Activated T-cell treated with anti-CD3 and anti-CD28 coated beads for 1 hour (primary cell): Measurements from ENCODE around the gene MAP2K7.
"Not testable (repeated sequence)": the region's sequence is repeated elsewhere in the genome, so short reads cannot be mapped to it uniquely, and the experiment has no call there.

Source experiments
- DNase-seq: peaks from one replicate; pipeline ENCODE4 v3.0.0-alpha.2; 2020; ENCODE audit warnings: low read depth

The MAP2K7 gene

GRCh38 chr19:7931221-7932061, 27.8 kb downstream of the MAP2K7 start:
- DNase-seq: no peak

DNA sequence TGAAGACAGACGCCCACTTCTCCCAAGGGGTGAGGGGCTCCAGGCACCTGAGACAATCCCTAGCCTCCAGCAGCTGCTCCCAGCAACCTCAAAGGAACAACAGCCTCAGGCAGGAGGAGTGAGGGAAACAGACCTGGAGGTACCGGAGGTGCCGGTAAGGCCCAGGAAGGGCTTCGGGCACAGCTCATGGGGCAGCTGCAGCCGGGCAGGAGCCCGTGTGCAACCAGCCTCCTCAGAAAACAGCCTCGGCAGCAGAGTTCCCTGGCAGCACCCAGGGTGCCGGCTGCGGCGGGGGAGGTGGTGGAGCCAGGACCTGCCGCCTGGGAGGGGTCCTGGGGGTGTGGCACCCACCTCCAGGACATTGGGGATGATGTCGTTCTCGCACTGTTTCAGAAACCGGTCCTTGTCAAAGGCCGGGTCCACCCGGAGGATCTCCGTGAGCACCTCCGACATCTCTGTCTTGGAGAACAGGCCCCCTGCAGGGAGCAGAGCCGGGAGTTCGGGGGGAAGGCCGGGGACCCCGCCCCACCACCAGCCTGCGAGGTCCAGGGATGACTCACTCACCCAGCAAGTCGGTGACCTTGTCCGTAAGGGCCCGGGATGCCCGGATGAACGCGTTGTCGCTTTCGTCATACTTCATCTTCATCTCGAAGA, 28.7 kb downstream of the MAP2K7 start:
- no peak for DNase-seq

GRCh38 chr19:7932930-7933300, 29.2 kb downstream of the MAP2K7 start:
- no peak for DNase-seq

- DNase-seq: no peak
Measured at GRCh38 chr19:7933411-7933810, 29.7 kb downstream of the MAP2K7 start.

DNA sequence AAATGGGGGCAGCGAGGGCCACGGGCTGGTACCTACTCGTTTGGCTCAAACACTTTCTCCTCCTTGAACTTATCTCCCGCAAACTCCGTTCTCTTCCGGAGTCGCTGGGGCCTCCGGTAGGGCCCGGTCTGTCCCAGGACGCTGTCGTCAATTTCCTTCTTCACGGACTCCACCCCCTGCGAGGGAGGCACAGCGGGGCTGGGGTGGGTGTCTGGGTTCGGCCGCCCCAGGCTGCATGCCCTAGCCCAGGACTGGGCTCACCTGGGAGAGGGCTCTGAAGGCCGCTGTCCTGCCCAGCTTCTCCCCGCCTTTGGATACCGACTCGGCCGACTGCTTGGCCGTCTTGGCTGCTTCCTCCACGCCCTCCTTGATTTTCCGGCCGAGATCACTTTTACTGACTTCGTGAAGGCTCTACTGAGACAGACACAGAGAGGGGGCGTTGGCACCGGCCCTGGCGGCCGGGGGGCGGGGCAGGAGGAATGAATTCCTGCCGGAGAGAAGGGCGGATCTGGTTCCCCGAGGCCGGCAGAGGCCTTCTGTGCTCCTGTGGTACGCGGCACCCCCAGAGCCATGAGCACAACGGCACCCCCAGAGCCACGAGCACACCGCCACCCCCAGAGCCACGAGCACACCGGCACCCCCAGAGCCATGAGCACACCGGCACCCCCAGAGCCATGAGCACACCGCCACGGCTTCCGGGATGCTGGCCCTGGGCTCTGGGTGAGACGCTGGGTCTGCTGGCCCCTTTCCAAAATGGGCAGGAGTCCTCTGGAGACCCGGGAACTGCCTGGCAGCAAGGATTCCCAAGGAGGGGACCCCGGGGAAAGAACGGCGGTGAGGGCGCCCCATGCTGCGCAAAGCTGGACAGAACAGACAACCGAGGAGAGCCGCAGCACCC, 30.4 kb downstream of the MAP2K7 start:
- DNase-seq: no peak

GRCh38 chr19:7934766-7935165, 31.1 kb downstream of the MAP2K7 start:
- DNase-seq: no peak

- DNase-seq: no peak
Measured at GRCh38 chr19:7940841-7941240, 37.2 kb downstream of the MAP2K7 start.

DNA sequence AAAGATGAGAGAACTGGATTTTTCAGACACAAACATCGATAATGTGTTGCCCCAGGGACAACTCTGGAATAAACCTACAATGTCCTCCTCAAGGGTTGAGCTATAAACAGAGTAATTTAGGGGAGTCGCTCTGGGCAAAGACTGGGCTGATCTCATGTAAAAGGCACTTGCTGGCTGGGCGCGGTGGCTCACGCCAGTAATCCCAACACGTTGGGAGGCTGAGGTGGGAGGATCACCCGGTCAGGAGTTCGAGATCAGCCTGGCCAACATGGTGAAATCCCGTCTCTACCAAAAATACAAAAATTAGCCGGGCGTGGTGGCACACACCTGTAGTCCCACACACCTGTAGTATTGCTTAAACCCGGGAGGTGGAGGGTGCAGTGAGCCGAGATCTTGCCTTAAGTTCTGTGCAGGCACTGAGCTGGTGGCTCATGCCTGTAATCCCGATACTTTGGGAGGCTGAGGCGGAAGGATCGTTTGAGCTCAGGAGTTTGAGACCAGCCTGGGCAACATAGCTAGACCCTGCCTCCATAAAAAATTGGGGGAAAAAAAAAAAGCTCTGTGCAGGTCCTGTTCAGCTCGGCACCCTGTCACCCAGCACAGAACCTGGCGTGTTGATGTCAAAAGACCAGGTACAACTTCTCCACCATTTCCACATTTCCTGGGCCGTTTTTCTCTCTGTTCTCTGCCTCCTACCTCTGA, 38.4 kb downstream of the MAP2K7 start:
- no peak for DNase-seq

GRCh38 chr19:7942981-7943443, 39.3 kb downstream of the MAP2K7 start:
- DNase-seq: no peak

DNA sequence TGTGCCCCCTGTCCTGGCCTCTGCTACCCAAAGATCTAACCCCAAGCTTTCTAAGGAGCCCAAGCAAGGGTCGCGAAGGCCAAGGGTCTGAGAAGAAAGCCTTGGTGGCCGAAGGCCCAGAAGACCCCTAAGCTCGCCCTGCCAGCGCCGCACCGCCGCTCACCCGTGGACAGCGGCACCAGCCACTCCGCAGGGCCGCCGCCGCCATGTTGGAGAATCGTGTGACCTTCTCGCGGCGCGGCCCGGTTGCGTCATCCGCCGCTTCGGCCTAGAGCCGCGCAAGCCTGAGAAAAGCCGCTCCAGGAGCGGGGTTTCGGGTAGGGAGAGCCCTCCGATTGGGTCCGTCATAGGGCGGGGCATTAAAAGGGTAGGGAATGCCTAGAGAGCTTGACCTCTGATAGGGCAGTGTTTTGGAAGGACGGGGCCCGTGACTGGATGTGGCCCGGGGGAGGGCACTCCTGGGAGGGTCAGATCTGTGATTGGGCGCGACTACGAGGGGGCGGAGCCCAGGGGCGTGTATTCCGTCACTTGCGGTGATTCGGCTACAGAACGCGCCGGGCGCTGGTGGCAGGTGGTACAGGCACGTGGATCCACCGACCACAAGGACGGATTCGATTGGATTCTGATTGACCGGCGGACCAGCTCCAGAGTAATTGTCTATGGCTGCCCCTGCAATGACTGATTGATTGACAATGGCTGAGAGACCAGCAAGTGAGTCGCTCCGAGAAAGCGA, 39.9 kb downstream of the MAP2K7 start, which contains the start of gene TIMM44:
TSS of gene TIMM44 (minus strand) at position 223 of the 733 bp plus-strand sequence. CDS start at position 208, 15 bp downstream.
- peak; percentile 96 for DNase-seq

- peak; percentile 85 for DNase-seq
Measured at GRCh38 chr19:7944177-7944761, 40.6 kb downstream of the MAP2K7 start.

GRCh38 chr19:7947939-7948338, 44.3 kb downstream of the MAP2K7 start:
- no peak for DNase-seq

DNA sequence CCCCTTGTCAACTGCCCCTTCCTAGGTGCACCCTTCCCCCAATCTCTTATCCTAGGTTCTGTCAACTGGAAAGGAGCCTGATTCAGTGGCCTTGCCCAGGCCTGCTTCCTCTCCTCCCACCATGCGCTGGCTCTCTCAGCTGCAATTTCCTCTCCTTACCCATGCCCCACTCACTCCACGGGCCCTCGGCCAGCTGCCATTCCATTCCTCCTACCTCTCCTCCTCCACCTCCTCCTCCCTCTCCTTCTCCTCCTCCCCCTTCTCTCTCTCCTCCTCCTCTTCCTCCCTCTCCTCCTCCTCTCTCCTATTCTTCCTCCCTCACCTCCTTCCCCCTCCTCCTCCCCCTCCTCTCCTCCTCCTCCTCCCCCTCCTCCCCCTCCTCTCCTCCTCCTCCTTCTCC, 49.4 kb downstream of the MAP2K7 start:
- no peak for DNase-seq

DNA sequence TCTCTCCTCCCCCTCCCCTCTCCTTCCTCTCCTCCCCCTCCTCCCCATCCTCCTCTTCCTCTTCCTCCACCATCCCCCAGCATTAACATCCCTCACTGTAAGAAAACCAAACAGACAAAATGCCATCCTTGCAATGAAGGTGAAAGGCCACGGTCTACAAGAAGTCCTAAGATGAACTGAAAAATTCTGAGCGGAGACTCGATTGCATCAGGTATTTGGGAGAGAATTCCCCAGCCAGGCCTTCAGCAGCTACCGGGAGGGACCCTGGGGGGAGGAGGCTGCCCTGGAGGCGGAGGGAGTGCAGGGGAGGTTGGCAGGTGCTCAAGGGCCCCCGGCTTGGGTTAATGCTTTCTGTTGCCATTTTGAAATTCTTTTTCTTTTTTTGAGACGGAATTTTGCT, 49.9 kb downstream of the MAP2K7 start:
- no peak for DNase-seq

DNA sequence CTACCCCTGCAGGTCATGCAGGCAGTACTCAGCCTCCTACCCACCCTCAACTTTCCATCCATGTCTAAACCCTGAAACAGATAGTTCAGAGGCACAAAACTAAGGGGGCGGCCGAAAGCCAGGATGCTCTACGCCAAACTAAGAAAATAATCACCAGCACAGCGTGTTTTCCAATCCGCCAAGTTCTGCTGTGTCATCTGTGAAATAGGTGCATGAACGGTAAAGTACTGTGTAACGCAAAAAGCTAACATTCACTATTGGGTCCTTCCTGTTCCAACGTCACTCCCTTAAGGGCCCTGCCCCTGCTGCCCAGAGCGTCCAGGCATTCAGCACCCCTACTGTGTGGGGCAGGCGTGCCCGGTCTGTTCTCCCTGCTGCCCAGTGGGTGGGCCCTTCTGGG, 52.0 kb downstream of the MAP2K7 start:
- DNase-seq: no peak

DNA sequence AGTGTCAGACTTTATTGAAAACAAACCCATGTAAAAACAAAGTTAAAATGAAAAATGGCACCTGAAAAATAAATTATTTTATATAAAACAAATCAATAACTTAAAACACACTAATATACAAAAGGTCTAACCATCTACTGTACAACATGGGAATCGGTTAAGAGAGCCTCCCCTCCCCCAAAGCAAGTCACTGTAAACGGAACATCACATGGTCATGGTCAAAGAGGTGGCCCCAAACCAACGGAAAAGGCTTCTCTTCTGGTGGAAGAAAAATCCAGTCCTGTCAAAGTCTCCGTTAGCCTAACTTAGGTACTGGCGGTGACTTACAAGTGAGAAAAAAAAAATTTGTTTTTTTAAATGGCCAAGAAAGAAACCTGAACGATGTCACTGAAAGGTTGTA, 55.5 kb downstream of the MAP2K7 start:
- DNase-seq: no peak

- not testable (repeated sequence) for DNase-seq
Measured at GRCh38 chr19:7961082-7961481, 57.4 kb downstream of the MAP2K7 start.

DNA sequence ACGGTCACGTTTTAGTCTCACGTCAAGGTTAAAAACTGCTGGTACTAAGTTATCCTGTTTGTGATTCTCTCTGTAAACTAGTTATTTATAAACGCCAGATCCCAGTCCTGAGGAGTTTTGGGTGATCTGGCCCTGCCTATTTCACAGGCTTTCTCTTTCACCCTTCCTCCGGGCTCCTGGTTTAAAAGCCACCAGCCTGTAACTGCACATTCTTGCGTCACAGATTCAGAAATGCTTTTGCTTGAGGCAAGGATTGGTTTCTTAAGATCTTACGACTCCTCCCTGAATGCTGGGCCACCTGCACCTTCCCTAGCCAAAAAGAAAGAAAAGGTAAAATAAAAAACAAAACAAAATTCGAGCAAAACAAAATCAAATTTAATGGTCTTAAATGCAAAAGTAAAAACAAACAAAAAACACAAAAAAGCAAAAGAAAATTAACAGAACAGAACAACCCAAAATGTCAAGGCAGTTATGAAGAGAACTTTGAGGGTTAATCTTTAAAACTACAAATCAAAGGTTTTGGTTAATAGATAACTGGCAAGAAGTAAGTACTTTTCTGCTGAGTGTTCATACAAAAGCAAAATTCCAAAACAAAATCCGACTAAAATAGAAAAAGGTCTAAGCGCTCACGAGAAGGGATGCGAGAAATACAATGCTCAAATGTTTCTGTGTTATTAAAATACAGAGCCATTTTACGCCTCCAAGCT, 58.4 kb downstream of the MAP2K7 start:
- no peak for DNase-seq

DNA sequence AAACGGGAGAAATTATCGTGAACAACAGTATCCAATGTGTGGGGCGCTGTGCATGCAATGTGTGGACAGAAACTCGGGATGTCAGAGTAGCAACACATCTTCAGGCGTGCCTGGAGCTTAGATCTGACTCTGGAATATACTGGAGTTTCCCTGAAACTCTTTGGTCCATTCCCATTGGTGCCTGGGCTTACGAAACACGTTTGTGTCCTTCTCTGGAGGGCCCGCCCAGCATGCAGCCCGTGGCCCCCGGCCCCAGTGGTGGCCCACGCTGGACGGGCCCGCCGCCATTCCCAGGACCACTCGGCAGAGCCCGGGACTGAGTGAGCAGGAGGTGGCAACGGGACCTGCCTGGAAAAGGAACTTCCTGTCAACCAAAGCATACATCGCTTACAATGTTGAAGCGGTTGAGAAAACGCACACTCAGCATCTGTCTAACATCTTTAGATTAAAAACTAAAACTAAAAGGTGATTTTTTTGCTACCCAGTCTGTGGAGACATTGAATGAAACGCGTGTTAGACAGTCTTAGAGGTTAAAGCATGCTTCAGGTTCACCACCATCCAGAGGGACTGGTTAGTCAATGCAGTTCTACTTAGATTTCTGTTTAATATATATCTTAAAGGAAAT, 59.1 kb downstream of the MAP2K7 start:
- DNase-seq: no peak

DNA sequence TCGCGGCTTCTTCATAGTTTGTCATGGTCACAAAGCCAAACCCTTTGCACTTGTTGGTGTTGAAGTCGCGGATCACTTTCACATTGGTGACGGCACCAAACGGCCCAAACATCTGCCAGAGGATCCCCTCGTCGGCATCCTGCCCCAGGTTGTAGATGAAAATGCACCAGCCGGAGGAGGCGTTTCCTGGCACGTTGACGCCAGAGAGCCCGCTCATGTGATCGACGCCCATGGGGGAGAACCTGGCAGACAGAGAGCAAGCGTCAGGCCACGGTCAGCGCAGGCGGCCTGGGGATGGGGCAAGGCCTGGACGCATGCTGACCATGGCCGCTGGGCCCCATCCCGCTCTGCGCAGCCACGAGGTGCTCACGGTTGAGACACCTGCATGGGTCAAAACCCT, 59.9 kb downstream of the MAP2K7 start:
- DNase-seq: no peak
